Stimulated activated CD4-positive, alpha-beta T cell treated with anti-CD3 and anti-CD28 coated beads, Interleukin-15, amount 100 ng/mL, for 1 hour (primary cell): ENCODE data around the gene IGFL1.
"Not testable (repeated sequence)": the region's sequence is repeated elsewhere in the genome, so short reads cannot be mapped to it uniquely, and the experiment has no call there.

Experiments
- DNase-seq, 2 donors: peaks; one replicate each; pipeline ENCODE4 v3.0.0-alpha.2; 2020; ENCODE audit warnings: low read depth in 1 of 2, low spot score in 1 of 2

IGFL1 gene

DNA sequence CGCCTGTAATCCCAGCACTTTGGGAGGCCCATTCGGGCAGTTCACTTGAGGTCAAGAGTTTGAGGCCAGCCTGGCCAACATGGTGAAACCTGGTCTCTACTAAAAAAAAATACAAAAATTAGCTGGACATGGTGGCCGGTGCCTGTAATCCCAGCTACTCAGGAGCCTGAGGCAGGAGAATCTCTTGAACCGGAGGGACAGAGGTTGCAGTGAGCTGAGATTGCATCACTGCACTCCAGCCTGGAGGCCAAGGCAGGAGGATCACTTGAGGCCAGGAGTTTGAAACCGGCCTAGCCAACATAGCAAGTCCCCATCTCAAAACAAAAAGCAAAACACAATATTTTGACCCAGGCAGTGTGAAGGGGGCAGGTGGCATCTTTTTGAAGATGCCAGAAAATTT, 35.3 kb downstream of the IGFL1 start:
- not testable (repeated sequence) for DNase-seq

DNA sequence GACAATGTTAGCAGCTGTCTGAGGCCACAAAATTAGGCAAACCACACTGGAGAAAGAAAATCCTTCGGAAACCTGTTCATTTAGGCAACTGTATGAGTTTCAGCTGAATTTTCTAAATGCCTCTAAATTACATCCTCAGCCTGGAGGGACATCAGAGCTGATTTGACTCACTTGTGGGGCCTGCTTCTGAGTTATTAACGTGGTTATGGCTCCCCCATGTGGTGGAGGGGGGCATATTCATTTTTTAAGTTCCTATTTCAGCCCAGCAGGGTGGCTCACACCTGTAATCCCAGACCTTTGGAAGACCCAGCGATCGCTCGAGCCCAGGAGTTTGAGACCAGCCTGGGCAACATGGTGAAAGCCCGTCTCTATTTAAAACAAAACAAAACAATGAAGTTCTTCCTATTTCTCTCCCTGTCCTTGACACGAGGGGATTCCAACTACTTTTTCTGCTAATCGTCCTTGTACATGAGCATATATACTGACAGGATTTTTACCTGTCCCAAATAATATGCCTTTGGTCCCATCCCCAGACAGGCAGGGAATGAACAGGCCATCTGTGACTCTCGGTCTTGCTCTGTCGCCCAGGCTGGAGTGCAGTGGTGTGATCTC, 35.8 kb downstream of the IGFL1 start:
- DNase-seq = peak; percentile 25 to 33

DNA sequence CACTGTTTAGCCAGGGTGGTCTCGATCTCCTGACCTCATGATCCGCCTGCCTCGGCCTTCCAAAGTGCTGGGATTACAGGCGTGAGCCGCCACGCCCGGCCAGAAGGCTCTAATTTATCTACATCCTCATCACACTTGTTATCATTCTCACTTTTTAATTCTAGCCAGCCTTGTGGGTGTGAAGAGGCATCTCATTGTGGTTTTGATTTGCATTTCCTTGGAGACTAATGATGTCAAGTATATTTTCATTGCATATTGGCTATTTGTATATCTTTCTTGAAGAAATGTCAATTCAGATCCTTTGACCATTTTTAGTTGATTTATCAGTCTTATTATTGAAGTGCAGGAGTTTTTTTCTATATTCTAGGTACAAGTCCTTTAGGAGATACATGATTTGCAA, 39.6 kb downstream of the IGFL1 start:
- no peak for DNase-seq

DNA sequence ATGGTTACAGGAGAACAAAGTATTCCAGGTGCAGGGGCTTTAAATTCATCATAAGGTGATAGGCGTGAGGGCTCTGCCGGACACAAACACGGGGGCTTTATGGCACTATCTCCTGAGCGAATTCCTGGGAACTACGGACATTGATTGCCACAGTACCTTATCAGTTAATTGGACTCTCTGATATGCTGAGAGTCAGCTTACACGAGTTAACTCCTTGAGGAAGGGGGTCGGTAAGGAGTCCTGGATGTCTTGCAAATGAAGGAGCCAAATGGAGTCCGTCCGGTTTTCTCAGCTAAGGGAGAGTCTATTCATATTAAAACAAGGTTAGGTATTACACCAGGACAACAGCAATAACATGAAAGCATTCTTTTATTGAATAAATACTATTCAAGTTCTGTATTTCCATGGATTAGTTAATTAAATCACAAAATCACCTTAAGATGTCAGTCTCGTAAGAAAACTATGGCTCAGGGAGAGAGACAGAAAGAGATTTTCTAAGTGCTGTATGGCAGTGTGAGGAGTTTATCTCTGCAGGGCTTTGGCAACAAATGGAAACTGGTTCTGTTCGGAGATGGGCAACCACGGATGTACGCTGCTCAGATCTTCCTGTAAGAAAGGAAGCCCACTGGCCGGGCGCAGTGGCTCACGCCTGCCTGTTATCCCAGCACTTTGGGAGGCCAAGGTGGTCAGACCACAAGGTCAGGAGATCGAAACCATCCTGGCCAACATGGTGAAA, 41.1 kb downstream of the IGFL1 start:
- no peak for DNase-seq

DNA sequence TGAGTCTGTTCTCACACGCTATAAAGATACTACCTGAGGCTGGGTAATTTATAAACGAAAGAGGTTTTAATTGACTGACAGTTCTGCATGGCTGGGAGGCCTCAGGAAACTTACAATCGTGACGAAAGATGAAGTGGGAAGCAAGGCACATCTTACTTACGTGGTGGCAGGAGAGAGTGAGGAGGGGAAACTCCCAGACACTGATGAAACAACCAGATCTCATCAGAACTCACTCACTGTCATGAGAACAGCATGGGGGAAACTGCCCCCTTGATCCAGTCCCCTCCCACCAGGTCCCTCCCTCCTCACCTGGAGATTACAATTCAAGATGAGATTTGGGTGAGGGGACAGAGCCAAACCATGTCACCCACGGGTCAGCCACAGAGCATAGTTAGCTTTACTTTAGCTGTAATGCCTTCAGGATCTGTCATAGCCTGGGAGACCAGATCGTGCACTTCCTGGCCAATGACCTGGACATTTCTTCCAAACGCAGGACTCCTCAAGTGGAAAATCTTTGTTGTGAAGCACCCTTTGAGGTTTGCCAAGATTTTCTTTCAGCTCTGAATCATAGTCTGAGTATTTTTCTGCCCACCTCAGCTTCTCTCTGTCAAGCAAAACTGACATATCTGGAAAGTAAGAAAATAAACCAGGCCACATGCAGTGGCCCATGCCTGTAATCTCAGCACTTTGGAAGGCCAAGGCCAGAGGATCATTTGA, 42.1 kb downstream of the IGFL1 start:
- DNase-seq = no peak

DNA sequence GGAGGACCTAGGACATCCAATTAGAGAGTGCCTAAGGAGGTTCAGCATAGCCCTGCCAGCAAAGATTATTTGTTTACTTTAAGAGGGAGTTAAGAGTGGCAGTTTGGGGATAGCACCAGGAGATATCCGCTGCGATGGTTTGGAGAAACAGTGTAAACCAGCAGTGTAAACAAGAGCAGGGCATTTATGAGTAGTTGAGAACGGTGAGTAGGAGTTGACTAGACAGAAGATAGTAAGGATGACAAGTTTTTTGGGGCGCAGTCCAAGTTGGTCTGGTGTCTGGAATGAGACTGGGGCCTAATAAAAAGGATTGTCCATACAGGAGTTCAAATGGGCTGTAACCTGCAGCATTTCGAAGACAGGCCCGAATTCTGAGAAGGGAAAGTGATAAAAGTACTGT, 44.4 kb downstream of the IGFL1 start:
- DNase-seq = not testable (repeated sequence)

DNA sequence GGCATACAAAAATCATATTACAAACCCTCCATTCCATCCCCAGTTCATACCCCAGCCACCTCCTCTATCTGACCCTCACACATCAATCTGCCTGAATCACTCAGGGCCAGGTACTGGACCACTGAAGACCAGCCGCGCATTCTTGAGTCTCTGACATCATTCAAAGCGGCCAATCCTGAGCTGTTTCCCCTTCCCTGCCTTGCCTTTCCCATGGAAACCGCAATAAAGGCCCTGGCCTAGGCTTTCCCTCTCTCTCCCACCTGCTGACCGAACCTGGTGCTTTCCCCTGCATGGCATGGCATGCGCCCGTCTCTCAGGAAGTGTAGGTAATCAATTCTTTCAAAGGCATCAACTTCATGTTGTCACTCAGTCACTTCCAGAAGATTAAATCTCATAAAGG, 49.6 kb downstream of the IGFL1 start:
- no peak for DNase-seq
